Activated CD4-positive, alpha-beta T cell treated with anti-CD3 and anti-CD28 coated beads for 1 hour (primary cell): Measurements from ENCODE around the gene CD248.
"Not testable (repeated sequence)": the region's sequence is repeated elsewhere in the genome, so short reads cannot be mapped to it uniquely, and the experiment has no call there.

ENCODE experiments used
- DNase-seq: peaks from one replicate; pipeline ENCODE4 v3.0.0-alpha.2; 2020

The CD248 gene

GRCh38 chr11:66327171-66328030 is 10.6 kb upstream of the CD248 start:
- DNase-seq: no peak

- DNase-seq: no peak
Observed at GRCh38 chr11:66326261-66327111, 9.6 kb upstream of the CD248 start.

- DNase-seq: no peak
Observed at GRCh38 chr11:66325263-66325671, 8.4 kb upstream of the CD248 start.

GRCh38 chr11:66324664-66325063 is 7.8 kb upstream of the CD248 start:
- no peak for DNase-seq

- no peak for DNase-seq
Observed at GRCh38 chr11:66323684-66324083, 6.8 kb upstream of the CD248 start.

- DNase-seq: no peak
Observed at GRCh38 chr11:66322732-66323427, 6.0 kb upstream of the CD248 start.

- no peak for DNase-seq
Observed at GRCh38 chr11:66321606-66322005, 4.8 kb upstream of the CD248 start.

GRCh38 chr11:66320748-66321147 is 3.9 kb upstream of the CD248 start:
- not testable (repeated sequence) for DNase-seq

- DNase-seq: not testable (repeated sequence)
Observed at GRCh38 chr11:66320289-66320688, 3.4 kb upstream of the CD248 start.

GRCh38 chr11:66318600-66318970 is 1.7 kb upstream of the CD248 start:
- DNase-seq: no peak

- DNase-seq: no peak
Observed at GRCh38 chr11:66317723-66318599, 1.1 kb upstream of the CD248 start.

GRCh38 chr11:66317322-66317722 is 478 bp upstream of the CD248 start:
- no peak for DNase-seq

- no peak for DNase-seq
Observed at GRCh38 chr11:66315921-66316811, 678 bp downstream of the CD248 start.

GRCh38 chr11:66315498-66315885 is 1.4 kb downstream of the CD248 start:
- no peak for DNase-seq

GRCh38 chr11:66314561-66315497 is 2.0 kb downstream of the CD248 start:
- no peak for DNase-seq

- no peak for DNase-seq
Observed at GRCh38 chr11:66314186-66314501, 2.7 kb downstream of the CD248 start.

GRCh38 chr11:66313321-66314185 is 3.3 kb downstream of the CD248 start:
- DNase-seq: no peak

GRCh38 chr11:66312549-66313320 is 4.1 kb downstream of the CD248 start:
- DNase-seq: peak; percentile 97
